GDM1 (cell line): Measurements from ENCODE around the gene TRIM15.
A peak's percentile ranks its signal among the peaks of the same experiment; 100 is the strongest.

Experiments used
- DNase-seq: peaks from one replicate; lab custom pipeline; 2025; lab: John Stamatoyannopoulos, UW

The TRIM15 gene

DNA sequence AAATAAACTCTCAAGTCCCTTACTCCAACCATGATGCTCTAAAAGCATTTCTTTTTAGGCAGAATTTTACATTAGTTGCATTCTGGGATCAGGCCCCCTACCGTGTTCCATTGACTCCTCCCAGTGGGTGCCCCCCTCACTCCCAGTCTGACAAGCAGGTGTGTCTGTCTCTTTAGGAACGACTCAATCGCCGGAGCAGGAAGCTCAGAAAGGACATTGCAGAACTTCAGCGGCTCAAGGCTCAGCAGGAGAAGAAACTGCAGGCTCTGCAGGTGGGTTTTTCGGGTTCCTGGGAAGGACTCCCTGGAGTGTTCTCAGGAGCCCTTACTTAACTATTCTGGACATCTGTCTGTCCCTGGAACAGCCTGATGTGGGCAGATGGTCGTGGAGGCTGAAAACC lies 17.5 kb upstream of the TRIM15 start:
- no peak for DNase-seq

DNA sequence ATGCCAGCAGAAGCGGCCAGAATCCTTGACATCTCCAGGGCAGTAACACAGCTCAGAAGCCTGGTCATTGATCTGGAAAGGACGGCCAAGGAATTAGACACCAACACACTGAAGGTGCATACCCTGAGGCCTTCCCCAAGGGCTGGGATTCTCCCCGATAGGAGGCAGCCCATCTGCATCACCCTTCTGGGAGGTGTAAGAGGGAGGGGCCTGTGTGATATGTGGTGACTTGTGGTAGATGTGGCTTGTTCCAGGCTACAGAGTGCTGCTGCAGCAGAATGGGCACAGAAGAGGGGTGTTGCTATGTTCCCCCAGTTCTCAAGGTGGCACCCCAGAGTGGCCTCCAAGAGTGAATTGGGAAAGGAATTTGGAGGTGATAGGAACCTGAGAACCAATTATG lies 16.2 kb upstream of the TRIM15 start:
- no peak for DNase-seq

DNA sequence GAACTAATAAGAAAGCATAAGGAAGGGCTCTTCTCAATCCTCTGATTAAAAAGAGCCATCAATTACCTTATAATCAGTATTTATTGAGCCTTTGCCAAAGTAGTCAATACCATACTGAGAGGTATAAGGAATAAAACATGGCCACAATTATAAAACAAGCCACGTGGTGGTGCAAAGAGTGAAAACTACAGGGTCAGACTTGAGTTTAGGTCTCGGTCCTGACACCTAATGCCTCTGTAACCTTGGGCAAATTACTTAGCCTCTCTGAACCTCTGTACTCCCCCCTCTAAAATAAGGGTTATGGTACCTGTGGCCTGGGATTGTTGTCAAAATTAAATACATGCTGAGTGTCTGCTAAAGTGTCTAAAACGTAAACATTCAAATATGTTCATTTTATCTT lies 14.1 kb upstream of the TRIM15 start:
- no peak for DNase-seq

DNA sequence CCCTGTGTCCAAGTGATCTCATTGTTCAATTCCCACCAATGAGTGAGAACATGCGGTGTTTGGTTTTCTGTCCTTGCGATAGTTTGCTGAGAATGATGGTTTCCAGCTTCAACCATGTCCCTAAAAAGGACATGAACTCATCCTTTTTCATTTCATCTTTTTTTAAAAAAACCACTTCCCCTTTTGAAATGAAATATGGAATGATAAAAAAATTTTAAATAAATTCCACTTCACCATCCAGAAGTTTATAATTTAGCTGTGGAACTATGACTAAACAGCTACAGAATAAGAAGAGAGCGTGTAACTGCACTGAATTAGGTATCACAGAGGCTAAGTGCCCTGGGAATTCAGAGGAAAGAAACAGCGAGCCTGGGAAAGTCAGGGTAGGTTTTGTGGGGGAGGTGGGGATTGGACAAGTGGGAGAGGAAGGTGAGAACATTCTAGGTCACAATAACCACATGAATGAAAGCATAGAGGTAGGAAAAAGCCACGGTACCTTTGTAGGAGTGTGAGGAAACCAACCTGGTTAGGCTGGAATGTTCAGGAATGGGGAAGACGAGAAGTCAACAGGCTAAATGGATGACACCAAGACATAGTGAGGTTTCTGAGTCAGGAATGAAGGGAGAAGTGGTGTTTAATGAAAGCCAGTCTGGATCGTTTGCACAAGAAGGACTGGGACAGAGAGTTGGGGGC lies 13.3 kb upstream of the TRIM15 start:
- no peak for DNase-seq

DNA sequence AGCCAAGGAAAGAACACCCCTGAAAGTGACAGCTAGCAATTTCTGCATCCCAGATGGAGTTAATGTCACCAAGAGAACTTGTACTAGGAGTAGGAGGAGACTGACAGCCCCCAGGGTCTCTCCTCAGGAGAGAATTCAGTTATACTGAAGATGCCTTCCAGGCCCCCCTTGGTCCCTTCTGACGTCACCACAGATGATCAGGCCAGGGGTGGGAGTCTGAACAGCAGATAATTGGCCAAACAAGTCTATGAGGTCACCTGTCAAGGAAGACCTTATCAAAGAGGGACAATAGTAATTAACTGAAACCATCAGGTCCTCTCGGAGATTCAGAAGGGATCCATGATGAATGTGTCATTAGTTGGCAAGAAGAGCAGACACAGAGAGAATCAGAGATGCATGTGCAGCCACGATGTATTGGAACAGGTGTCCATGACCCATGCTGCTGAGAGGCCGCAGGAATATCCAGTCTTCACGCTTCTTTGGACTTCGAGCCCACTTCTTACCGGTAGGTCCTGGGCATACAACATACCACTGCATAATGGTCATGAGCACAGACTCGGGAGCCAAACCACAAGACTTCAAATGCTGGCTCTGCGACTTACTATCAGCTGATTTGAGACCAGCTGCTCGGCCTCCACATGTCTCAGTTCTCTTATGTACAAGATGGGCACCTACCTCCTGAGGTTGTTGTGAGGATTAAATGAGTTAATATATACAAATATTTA lies 12.5 kb upstream of the TRIM15 start:
- no peak for DNase-seq

DNA sequence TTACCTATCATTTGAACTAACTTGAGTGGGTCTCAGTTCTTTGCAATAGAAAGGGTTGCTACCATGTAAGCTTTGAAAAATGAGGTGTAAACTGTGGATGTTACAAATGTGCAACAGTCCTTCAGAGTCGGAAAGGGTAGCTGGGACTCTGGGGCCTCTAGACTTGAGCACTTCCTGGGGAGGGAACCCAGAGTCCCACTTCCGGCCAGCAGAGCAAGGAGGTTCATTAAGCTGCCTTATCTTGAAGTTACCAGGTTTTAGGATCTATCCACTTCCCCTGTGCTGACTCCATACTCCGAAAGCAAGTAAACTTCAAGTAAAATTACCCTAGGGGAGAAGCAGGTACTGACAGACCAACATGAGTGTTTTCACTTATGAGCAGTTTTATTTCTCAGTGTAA lies 11.8 kb upstream of the TRIM15 start:
- DNase-seq = peak; percentile 71

DNA sequence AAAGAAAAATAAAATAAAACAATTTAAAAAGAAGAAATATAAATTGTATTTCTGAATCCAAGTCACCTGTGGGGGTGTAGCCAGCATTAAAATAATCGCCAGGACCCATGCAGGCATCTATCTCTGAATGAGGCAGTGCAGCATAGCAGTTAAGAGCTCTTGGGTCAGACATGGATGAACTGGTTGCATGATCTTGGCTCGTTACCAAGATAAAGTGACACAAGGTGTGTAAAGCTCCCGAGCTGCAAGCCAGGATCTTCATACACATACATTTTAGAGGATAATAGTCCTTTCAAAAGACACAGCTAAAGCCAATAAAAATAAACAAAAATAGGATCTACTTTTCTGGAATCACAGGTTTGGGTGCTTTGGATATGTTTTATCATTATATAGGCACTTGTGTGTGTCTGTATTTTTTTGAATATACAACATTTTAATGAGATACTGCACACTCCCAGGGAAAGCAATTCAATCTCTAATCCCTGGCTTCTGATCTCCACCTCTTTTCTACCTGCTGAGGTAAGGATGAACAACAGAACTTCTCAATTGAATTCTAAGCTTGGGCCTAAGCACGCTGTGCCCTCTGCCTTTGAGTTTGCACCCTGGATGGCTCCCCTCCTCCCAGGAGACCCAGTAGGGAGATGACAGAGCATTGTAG lies 11.2 kb upstream of the TRIM15 start:
- DNase-seq = no peak

DNA sequence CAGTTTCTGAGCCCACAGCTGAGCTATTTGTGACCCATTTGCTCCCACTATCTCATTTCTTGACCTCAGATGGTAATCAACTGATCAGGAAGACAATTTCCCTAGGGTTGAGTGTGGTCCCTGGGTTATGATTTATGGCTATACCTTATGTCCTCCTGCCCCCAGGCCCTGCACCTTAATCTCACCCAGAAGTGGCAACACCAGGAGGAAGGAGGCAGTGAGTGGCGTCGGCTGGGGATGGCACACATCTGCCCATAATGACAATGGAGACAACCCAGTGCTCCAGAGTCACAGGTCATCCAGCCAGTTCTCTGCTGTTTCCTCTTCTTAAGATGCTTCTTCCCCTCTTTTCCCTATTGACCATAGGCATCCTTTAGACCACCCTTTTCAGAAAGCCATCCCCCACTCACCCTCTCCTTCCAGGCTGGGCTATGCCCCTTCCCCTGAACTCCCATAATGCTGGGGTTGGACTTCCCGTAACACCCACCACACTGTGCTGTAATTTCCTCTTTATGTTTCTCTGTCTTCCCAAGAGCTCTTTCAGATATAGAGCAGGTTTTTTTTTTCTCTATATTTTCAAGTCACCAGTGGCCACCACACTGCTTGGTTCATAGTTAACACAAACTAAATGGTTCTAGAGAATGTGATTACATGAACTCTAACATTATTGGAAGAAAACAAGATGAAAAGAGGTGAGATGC lies 10.3 kb upstream of the TRIM15 start:
- DNase-seq = no peak

DNA sequence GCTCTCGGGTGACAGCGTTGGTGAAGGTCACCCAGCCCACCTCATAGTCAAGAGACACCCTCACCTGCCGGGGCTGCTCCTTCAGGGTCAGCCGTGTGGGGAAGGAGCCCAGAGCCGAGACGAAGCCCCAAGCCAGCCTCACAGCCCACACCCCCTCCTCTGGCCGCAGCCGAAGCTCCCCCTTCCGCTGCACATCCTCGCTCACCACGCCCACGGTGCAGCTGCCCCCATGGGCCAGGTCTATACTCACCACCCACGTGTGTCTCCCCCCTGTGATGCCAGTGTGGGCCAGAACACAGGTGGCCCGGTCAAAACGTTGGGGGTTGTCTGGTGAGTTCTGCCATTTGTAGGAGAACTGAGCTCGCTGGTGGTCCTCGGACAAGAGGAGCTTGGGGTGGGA lies 9.3 kb upstream of the TRIM15 start:
- no peak for DNase-seq

DNA sequence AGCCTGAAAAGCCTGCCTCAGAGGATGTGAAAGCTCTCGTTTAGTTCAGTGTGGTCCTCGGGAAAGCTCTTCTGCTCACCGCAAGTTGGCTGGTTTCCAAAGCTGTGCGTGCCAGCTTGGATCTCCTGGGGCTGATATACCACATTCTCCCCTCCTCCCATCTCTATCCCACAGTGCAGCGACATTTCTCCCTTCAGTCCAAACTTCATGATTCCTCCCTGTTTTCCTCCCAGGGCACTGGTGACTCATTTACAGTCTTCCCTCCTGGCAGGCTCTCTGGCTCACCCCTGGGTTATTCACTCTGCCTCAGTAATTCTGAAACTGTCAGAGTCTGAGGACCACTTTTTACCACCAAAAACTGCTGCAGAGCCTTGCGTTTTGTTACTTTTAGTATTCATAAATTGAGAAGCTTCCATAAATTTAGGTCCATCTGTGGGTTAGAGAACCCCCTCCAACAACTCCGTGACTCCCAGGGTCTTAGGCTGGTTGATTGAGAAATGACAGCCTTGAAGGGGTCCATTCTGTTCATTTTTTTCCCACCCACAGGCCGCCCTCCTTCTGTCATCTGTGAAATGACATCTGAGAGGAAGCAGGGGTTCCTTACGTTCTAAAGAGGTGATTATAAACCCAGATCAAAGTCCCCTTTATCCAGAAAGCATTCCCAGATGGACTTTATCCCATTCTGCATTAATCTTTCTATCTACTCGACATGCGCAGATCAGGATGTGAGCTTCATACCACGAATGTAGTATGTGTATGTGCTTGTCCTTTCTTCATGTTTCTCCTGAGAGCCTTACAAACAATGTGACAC lies 8.4 kb upstream of the TRIM15 start:
- no peak for DNase-seq

DNA sequence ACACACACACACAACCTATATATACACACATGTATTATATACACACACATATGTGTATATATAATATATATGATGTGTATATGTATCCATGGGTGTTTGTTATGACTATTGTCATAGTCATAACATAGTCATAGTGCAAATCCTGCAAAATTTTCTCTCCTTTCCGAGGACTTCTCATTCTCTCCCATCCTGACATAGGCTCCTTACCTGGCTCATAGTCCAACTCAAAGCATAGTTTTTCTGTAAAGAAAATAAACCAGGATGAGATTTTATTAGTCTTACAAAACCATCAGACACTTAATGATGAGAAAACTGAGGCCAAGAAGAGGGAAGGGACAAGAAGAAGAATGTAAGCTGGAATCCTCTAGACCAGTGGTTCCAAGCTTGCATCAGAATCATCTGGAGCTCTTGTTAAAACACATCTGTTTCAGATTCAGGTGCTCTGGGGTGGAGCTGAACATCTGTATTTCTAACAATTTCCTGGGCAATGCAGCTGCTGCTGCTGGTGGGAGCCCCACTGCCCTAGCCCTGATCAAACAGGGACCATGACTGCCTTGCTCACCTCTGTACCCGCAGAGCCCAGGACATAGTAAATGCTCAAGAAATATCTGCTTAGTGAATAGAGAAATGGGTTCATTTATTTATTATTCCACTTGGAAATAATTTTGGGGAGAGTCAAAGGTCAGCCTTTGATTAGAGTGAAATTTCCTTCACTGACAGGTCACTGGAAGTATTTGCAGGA lies 7.7 kb upstream of the TRIM15 start:
- no peak for DNase-seq

DNA sequence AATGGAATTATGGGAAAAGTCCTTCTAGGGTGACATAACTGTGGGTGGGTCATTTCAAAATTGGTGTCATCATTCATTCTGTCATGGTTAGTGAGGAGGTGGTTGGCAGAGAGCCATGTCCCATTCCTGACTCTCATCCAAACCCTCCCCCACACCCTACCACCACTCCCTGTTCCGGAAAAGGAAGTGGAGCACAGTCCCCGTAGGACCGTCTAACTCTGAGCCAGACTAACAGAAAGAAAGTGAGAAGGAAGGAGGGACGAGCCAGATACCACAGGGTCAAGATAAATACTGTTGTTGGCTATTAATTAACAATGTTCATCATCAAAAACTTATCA lies 7.1 kb upstream of the TRIM15 start:
- DNase-seq = no peak

DNA sequence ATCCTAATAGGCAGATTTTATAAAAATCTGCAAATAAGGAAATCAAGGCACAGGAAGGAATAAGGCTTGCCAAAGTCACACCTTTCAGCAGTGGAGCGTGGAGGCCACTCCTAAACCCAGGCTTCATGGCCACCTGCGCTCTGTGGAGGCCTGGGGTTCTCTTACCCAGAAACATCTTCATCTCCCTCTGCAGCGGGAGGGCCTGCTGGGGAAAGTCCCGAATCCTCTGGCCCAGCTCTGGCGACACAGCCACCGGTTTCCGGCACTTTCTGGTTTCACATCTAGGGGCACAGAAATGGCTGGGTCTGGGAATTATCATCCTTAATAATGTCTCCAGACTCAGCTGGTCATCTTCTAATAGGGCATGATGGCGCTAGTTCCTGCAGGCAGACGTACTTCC lies 6.6 kb upstream of the TRIM15 start:
- no peak for DNase-seq

DNA sequence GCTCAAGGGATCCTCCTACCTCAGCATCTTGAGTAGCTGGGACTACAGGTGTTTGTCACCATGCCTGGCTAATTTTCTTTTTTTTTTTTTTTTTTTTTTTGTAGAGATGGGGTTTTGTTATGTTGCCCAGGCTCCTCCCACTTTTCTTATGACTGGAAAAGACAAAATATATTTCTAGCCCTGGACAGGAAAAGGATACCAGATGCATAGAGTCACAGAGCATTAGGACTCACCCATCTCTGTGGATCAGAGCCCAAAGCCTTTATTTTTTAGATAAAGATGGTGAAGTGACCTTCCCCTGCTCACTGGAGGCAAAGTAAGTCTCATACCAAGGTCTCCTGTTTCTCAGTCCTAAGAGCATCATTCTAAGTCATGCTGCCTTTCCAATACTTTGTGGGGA lies 5.8 kb upstream of the TRIM15 start:
- DNase-seq = no peak

DNA sequence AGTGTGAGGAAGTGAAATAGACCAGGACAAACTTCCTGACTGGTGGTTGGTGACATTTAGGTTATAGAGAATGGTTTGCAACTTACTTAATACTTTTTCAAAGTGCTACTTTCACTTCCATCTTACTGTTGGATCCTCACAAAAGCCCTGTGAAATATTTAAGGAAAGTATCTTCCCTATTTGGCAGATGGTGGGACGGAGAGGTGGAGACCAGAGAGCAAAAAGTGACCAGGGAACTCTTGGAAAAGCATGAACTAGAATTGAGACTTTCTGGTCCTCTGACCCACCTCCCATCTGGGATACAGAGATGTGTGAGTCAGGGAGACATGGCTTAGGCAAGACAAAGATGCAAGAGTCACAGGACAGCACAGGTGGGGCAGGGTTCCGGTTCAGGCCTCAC lies 5.3 kb upstream of the TRIM15 start:
- no peak for DNase-seq

DNA sequence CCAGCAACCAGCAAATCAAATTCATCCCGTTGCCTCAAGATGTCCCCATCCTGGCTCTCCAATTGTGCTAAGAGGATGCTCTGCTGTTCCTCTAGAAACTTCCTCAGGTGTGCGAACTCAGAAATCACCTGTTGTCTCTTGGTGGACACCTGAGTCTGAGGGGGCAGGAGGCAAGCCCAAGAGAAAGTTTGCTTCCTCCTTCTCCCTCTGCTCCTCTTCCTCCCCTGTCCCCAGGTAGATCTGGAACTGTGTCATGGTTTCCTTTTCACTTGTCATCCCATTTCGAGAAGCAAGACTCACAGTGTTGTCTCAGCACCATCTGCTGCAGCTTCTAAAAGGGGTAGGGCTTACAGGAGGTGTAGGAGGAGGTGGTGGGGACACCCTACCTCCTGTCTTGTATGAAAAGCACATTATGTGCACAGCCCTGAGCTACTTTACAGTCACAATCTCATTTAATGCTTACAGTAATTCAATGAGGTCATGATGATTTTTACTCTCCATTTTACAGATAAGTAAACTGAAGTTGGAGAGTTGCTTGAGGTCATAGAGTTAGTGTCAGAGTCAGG lies 4.8 kb upstream of the TRIM15 start:
- DNase-seq = no peak

DNA sequence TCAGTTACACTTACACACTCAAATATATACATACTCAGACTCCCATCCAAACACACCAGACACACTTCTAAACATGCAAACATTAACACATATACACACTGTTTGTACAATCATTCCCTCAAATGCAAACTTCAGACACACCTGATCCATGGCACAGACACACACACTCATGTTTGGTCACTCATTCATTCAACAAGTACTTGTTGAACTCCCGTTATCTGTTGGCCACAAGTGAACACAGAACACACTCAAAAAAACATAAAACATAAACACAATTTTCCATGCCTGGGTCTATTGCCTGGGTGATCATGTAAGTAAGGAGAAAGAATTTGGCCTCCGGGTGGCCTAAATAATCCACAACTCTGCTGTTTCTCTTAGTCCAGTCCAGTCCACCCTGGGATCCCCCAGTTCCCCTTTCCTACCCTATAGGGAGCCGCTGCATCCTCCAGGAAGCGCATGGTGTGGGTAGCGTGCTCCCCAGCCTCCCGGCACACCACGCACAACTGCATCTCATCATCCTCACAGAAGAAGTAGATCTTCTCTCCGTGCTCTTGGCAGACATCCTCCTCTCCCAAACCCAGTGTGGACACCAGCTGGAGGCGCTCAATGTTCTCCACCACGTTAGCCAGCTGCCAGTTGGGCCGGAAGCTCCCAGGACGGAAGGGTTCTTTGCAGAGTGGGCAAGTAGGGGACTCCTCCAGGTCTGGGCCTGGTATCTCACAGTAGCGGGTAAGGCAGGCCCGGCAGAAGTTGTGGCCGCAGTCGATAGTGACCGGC lies 3.1 kb upstream of the TRIM15 start:
- no peak for DNase-seq

DNA sequence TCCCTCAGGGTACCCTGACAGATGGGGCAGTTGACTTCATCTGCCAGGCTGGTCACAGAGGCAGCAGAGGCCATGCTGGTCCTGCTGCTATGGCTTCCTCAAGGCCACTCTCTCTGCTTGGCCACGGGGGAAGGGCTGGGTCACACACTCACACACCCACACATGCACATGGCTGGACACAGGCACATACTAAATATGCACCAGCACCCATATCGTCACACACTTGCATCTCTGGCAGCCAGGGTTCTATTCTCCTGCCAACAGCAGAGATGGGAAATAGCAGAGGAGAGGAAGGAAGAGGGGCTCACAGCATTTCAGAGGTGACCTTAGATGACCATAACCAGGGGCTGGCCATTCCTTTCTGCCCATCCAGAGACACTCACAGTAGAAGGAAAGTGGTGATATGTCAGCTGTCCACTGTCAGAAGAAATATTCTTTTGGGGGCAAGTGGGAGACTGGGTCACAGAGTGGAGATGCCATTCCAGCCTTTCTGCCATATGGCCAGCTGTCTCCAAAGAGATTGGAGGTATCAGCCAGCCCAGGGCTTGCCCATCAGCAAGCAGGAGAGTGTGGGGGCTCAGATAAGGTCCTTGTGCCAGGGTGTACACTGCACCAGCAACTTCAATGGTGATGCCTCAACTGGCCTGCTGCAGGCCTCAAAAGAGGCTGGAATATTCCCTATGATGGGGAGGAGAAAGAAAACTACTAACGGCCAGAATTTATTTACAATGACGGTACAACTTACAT lies 2.4 kb upstream of the TRIM15 start, which contains the start of gene TRIM10:
Gene TRIM10, minus strand, starts transcription at position 427 of the 747 bp plus-strand sequence. Its CDS starts 353 bp downstream, at position 74.
- DNase-seq = no peak
